GM21515 (cell line): ENCODE results near the gene GPR137.

Source experiments
- ATAC-seq: cut with Tn5 transposase; IDR thresholded peaks from one replicate; pipeline ENCODE4 v1.9.1; 2021; ENCODE audit not compliant: unreplicated experiment

GPR137 gene

DNA sequence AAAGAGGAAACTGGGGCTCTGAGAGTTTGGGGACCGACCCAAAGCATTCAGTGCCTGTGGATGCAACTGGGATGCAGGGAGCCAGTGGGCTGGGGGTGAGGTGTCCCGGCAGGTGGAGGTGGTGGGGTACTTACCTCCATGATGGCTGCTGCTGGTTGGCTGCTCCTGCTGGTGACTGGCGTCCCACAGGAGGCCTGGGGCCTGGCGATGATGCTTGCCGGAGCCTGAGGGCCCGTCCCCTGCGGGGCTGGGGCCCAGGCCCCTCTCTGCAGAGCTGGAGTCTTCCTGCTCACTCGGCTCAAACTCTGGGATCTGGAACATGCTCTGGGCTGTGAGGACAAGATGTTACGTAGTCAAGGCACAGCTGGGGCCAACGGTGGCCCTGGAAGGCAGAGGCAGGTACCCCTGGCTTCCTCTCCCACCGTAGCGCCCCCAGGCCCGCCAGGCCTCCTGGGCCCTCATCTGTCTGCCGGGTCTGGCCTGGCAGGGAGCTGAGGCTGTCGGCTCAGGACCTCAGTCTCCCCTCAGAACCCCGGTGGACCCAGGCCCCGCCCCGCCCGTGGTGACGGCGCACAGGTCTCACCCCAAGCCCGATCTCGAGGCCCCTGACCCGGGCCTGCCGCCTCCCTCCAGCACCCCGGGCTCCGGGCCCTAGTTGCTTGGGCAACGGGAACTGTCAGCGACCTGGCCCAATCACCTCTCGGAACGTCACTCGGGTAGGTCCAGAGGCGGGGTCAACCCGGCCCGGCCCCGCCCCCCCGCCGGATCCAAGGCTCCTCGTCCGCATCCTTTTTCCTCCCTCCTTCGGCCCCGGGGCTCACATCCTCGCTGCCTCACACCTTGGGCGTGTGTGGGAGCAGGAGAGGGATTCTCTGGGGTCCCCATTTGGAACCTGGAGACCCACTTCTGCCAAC lies 1.3 kb upstream of the GPR137 start, which contains the start of gene BAD:
Gene BAD, minus strand, starts transcription at position 618 of the 914 bp plus-strand sequence. Its CDS starts 297 bp downstream, at position 321.
- peak; percentile 58 for ATAC-seq

DNA sequence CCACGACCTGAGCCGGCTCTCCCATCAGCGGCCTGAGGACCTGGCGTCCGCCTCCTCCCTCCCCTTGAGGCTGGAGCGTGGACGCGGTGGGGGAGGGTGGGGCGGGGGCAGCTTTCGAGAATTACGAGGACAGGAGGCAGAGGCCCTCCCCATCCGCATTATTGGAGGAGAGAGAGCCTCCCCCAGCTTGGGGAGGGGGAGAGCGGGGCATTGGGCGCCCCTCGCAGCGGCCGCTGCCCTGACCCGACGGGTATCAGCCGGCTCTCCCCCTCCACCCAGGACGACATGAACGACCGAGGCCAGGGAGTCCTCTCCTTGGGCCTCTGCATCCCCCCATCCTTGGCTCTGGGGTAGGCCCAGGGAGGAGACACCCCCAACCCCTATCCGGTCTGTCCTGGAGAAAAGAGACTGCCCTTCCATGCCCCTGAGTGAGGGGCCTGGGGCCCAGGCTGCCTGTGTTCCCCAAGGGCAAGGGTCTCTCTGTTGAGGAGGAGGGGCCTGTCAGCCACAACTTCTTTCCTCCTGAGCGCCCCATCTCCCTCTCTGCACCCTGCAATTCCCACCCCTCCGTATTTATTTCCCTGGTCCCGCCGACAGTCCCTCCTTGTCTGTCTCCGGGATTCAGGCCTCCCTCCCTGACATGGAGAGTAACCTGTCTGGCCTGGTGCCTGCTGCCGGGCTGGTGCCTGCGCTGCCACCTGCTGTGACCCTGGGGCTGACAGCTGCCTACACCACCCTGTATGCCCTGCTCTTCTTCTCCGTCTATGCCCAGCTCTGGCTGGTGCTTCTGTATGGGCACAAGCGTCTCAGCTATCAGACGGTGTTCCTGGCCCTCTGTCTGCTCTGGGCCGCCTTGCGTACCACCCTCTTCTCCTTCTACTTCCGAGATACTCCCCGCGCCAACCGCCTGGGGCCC lies 495 bp downstream of the GPR137 start:
- no peak for ATAC-seq

DNA sequence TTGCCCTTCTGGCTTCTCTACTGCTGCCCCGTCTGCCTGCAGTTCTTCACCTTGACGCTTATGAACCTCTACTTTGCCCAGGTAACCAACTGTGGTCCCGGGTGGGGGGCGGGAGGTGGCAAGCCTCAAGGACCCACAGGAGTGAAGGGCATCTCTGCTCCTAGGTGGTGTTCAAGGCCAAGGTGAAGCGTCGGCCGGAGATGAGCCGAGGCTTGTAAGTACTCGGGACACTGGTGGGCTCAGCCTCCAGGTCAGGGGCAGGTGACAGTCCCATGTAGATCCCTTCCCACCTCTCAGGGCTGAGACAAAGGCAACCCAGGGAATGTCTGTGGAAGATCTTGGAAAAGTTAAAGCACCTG lies 1.1 kb downstream of the GPR137 start:
- ATAC-seq: no peak

DNA sequence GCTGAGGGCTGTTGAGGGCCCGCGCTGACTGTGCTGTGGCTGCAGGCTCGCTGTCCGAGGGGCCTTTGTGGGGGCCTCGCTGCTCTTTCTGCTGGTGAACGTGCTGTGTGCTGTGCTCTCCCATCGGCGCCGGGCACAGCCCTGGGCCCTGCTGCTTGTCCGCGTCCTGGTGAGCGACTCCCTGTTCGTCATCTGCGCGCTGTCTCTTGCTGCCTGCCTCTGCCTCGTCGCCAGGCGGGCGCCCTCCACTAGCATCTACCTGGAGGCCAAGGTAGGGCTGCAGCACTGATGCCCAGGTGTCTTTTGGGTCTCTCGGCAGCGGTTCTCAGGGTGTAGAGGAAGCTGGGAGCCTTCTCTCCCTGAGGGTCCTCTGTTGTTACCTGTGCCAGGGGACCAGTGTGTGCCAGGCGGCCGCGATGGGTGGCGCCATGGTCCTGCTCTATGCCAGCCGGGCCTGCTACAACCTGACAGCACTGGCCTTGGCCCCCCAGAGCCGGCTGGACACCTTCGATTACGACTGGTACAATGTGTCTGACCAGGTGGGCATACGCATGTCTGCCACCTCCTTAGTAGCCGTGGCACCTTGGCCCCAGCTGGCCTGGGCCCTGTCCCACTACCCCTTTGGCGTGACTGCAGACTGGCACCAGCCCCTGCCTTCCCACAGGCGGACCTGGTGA lies 2.2 kb downstream of the GPR137 start:
- no peak for ATAC-seq

DNA sequence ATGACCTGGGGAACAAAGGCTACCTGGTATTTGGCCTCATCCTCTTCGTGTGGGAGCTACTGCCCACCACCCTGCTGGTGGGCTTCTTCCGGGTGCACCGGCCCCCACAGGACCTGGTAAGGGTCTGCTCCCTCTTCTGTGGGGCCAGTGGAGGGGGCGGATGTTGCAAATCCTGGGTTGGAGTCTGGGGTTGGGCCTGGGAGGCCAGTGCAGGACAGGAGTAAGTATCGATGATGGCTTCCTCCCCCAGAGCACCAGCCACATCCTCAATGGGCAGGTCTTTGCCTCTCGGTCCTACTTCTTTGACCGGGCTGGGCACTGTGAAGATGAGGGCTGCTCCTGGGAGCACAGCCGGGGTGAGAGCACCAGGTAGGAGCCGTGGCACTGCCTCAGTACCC lies 2.7 kb downstream of the GPR137 start:
- no peak for ATAC-seq

DNA sequence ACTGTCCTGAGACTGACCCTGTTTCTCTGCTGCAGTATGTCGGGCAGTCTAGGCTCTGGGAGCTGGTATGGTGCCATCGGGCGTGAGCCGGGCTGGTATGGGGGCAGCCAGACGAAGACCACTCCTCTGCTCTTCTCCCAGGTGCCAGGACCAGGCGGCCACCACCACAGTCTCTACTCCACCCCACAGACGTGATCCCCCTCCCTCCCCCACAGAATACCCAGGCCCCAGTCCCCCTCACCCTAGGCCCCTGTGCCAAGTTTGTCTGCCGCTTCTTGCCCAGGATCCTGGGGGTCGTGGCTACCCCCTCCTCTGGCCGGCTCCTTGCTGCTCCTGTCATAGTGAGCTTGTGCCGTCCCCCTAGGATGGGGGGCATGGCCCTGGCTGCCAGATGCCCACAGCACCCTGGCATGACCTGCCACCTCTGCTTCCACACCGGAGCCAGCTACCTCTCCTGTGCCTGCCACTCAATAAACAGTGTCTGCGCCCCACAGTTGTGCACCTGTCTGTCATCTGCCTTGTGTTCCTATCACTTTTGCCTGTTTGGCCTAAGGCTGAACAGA lies 3.4 kb downstream of the GPR137 start:
- no peak for ATAC-seq

DNA sequence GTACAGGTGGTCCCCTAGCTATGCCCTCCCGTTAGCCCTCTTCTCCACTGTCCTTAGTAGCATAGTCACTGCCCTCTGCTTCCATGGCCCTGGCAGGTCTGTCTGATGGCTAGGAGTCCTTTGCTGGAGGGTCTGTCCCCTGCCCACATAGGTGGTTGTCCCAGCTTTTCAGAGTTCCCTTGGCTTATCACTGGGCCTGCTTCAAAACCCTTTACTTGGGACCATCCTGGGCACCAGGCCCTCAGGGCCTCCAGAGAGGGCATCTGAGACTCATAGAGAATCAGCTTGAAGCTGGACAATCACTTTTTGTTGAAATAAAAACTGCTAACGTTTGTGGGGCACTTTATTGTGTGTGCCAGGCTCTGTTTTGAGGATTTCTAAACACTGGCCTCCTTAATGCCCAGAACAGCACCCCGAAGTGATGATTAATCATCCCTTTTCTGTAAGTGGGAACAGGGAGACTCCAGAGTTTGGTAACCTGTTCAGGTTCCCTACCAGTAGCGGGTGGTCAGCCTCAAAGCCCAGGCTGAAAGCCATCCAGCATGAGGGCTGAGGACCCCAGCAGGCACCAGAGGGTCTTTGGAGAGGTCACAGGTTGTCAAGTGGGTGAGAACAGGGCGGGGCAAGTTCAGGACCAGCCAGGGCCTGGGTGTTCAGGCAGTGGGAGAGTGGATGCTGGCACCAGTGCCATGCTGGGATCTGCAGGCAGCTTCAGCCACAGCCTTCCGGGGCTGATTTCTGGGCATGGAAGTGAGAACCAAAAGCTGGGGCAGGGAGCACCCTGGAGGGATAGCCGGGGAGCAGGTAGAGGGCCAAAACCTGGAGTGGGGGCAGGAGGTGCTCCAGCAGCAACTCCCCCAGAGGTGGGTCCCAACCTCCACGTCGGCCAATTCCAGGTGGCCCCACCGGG lies 5.0 kb downstream of the GPR137 start:
- ATAC-seq: no peak

DNA sequence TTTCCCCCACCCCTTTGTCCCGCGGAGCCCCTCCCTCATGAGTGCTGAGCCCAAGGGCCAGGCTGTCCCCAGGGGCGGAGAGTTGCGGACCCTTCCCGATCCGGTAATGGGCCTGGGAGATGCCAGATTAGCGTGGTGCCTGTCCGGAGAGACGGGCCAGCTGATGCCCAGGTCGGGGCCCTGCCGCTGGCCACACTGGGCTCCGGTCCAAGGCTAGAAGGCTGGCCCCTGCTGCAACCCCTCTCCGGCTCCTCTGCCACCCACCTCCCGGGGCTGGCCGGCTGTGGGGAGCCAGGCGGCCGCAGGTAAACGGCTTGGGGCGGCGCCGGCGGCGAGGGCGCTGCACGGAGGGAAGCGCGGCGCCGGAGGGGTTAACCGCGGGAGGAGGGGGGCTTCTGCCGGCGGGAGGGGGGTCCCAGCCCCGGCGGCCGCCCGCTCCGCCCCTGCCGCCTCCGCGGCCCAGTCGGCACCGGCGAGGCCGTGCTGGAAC lies 5.7 kb downstream of the GPR137 start, which contains the start of gene KCNK4:
Gene KCNK4, plus strand, starts transcription at position 41 of the 490 bp plus-strand sequence. CDS start 1,717 bp downstream, outside the sequence.
- no peak for ATAC-seq

DNA sequence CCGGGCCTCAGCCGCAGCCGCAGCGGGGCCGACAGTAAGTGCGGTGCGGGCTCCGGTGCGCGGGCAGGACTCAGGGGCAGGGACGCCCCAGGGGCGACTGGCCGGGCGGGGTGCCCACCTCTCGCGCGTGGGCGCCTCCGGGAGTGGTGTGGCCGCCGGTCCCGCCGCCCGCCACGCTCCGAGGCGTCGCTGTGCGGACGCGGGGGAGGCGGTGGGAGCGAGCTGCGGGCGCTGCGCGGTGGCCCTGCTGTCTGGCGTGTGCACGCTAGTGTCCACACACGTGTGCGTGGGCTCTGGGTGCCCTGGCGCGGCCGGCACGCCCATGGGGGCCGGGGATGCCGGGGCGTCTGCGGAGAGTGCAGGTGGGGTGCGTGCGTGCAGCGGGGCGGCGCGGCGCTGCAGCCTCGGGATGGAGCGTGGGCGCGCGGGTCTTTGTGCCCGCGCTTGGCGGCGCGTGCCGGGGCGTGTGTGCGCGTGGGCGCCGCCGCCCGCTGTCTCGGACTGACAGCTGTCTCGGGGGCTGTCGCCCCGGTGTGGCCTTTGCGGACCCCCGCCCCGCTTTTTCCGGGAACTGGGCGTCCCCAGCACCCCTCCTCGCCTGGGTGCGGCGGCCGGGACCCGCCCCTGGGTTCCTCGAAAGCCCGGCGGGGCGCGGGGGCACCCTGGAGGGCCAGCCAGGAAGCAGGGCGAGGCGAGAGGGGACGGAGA lies 6.3 kb downstream of the GPR137 start:
- ATAC-seq: no peak

DNA sequence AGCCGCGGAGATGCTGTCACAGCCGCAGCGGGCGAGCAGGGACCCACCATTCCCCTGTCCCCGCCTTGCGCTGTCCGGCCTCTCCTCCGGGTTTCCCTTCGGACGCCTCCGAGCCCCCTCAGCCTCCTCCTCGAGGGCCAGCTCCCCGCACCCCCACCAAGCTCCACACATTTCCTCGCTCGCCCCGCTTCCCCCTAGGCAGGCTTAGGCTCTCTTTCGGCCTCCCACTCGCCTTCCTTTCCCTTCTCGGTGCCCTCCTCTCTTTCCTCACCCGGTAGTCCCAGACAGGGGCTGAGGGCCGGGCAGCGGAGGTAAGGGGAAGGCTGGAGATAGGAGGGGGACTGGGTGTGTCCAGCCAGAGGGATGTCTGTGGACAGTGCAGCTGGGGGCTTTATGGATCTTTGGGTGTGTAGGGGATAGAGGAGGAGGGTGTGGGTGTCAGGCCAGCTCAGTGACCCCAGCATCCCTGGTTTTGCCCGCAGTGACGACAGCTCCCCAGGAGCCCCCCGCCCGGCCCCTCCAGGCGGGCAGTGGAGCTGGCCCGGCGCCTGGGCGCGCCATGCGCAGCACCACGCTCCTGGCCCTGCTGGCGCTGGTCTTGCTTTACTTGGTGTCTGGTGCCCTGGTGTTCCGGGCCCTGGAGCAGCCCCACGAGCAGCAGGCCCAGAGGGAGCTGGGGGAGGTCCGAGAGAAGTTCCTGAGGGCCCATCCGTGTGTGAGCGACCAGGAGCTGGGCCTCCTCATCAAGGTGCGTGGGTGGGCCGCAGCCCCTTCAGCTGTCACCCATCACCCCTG lies 7.0 kb downstream of the GPR137 start:
- ATAC-seq: no peak

DNA sequence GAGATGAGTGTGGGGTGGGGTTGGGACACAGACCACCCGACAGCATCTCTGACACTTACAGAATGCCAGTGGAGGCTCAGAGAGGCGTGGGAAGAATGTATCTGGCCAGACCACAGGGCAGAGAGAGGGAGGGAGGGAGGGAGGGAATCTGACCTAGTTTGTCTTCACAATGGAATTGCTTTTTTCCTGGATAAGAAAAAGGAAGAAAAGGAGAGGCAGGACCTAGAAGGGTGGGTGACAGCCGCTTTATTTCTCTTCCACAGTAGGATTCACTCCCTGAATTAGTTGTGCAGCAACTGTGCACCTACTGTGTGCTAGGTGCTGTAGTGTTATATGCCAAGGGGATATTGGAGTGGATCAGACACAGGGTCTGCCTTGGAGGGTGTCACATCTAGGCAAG lies 9.1 kb downstream of the GPR137 start:
- no peak for ATAC-seq

DNA sequence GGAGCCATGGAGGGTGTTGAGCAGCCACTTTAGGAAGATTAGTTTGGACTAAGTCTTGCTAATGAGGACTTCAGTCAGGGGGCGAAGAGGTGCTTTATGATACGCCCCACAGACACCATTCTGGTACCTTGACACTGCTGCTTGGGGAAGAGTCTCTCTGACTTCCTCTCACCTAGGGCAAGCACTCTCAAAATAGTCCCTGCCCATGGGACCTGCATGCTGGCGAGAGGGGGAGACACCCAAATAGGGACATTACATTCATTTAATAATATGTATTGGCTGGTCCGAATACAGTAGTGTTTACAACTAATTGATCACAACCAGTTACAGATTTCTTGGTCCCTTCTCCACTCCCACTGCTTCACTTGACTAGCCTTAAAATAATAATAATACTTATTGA lies 10.1 kb downstream of the GPR137 start:
- no peak for ATAC-seq

DNA sequence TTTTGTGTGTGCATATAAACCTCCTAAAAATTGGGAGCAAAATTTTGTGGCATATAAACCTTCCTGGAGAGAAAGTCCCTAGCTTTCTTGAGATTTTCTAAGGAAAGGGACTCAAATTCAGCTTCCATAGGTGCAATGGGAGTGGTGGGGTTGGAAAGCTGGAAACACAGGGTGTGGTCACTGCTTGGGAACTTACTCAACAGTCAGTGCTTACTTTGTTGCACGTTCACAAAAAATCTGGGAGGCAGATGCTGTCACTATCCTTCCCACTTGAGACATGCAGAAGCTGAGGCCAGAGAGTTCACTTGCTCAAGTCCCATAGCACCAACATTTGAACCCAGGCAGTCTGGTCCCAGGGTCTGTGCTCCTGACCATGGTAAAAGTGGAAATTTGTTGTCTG lies 10.6 kb downstream of the GPR137 start:
- ATAC-seq: no peak

DNA sequence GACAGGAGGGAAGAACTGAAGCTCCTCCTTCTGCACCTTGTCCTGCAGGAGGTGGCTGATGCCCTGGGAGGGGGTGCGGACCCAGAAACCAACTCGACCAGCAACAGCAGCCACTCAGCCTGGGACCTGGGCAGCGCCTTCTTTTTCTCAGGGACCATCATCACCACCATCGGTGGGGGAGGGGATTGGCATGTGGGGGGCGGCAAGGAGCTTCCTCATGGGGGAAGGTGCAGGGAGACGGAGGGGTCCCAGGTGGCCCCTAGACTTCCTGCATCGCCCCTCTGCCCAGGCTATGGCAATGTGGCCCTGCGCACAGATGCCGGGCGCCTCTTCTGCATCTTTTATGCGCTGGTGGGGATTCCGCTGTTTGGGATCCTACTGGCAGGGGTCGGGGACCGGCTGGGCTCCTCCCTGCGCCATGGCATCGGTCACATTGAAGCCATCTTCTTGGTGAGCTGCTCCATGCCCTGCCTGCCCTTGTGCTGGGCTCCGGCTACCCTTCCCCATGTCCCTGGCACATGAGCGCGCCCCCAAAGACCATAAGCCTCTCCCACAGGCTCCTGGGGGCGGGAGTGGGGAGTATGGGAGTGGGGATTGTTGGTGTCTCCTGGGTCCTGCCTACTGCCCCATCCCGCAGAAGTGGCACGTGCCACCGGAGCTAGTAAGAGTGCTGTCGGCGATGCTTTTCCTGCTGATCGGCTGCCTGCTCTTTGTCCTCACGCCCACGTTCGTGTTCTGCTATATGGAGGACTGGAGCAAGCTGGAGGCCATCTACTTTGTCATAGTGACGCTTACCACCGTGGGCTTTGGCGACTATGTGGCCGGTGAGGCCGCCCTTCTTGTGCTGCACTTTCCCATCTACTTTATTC lies 11.4 kb downstream of the GPR137 start:
- no peak for ATAC-seq

DNA sequence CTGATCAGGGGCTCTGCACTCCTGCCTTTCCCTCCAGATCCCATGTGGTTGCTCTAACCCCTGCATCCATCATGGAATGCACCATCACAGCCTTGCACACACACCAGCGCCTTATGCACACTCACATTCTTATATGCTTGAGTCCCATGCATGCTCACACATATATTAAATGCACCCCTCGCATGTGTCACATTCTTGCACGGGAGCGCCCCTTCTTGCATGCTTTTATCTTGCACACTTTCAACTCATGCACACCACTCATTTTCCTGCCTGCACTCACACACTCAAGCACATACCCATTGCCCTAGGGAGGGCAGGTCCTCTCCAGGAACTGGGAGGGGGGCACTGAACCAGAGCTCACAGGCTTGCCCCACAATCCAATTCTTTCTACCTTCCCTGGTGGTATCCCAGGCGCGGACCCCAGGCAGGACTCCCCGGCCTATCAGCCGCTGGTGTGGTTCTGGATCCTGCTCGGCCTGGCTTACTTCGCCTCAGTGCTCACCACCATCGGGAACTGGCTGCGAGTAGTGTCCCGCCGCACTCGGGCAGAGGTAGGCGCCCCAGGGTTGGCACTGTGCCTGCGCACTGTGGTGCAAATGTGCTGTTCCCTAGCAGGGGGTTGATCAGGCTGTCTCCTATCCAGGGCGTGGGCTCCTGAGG lies 12.2 kb downstream of the GPR137 start:
- ATAC-seq: no peak

DNA sequence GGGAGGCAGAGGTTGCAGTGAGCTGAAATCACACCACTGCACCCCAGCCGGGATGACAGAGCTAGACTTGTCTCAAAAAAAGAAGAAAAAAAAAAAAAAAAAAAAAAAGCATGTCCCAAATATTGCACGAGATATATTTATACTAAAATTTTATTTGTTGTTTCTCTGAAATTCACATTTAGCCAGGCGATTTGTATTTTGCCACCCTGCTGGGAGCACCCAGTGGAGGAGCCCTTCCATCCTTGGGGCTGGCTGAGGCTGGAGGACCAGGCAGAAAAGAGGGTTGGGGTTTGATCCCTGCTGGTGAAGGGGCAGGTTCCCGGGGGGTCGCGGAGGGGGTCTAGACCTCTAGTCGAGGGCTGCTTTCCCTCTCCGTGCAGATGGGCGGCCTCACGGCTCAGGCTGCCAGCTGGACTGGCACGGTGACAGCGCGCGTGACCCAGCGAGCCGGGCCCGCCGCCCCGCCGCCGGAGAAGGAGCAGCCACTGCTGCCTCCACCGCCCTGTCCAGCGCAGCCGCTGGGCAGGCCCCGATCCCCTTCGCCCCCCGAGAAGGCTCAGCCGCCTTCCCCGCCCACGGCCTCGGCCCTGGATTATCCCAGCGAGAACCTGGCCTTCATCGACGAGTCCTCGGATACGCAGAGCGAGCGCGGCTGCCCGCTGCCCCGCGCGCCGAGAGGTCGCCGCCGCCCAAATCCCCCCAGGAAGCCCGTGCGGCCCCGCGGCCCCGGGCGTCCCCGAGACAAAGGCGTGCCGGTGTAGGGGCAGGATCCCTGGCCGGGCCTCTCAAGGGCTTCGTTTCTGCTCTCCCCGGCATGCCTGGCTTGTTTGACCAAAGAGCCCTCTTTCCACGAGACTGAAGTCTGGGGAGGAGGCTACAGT lies 13.6 kb downstream of the GPR137 start:
- no peak for ATAC-seq
